Transverse colon (tissue), 3 donors: Measurements from ENCODE around the gene COPB2.

Experiments
- CTCF ChIP-seq, 5 experiments: fragments of 200-600 bp in 3 of 5; fragments of 450-650 bp in 2 of 5; sonication (generic) in 3 of 5; IDR thresholded peaks; 1 replicate in 2 of 5; 2 replicates in 3 of 5; pipeline ENCODE4 v1.5.1; 2016 to 2017; ENCODE audit warnings: antibody characterized with exemption in 5 of 5, inconsistent platforms in 3 of 5, mild to moderate bottlenecking in 2 of 5, moderate library complexity in 1 of 5
- POLR2A ChIP-seq: fragments of 450-650 bp; IDR thresholded peaks from one replicate; pipeline ENCODE4 v1.6.1; 2016; ENCODE audit warnings: antibody characterized with exemption, mild to moderate bottlenecking, moderate library complexity

DNA sequence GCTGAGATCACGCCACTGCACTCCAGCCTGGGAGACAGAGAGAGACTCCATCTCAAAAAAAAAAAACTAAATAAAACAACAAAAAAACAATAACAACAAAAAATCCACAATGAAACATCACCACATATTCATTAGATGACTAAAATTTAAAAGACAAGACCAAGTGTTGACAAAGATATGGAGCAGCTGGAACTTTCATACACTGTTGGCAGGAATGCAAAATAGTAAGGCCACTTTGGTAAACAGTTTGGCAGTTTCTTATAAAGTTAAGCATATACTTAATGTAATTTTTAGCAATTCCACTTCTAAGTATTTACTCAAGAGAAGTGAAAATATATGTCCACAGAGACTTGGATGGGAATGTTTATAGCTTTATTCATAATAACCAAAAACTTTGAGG, 43.6 kb upstream of the COPB2 start:
- TF ChIP-seq CTCF (IDR thresholded peaks at IDR 0.05) = no peak
- TF ChIP-seq POLR2A = no peak
